Measurements from ENCODE around the gene LCP2. TPM values are rescaled to one million over a fixed set of nuclear protein-coding genes. Genes with fewer than 3 reads are reported as not detected.

The LCP2 gene
- total and polyA plus RNA-seq, 8 donors, result 1.9 to 22.0 (median 2.9) TPM

DNA sequence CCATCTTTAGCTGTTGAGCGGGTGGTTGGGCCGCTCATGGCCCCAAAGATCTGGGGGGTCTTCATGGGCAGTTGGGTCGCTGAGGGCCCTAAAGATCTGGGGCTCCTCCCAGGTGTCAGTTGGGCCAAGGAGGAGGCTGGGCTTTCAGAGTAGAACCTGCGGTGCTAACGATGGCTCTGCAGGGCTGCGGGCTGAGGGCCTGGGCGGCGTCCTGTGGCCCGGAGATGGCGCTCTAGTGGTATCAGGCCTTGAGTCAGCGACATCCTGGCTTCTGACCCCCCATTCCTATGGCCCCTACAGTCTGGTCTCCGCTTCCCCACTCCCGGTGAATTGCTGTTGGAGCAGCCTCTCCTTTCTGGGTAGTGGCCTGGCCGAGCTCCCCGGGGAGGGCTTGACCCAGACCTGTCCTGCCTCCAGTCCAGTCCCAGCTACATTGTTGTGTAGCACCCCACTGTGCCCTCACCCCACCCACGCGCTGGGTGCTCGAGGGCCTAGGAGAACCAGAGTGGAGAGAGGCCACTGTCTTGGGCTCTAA is 64.2 kb downstream of the LCP2 start:
- intact Hi-C loops (cut with DNase I), result no loop called here
- TF ChIP-seq, protein P1, sequence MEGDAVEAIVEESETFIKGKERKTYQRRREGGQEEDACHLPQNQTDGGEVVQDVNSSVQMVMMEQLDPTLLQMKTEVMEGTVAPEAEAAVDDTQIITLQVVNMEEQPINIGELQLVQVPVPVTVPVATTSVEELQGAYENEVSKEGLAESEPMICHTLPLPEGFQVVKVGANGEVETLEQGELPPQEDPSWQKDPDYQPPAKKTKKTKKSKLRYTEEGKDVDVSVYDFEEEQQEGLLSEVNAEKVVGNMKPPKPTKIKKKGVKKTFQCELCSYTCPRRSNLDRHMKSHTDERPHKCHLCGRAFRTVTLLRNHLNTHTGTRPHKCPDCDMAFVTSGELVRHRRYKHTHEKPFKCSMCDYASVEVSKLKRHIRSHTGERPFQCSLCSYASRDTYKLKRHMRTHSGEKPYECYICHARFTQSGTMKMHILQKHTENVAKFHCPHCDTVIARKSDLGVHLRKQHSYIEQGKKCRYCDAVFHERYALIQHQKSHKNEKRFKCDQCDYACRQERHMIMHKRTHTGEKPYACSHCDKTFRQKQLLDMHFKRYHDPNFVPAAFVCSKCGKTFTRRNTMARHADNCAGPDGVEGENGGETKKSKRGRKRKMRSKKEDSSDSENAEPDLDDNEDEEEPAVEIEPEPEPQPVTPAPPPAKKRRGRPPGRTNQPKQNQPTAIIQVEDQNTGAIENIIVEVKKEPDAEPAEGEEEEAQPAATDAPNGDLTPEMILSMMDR (IDR thresholded peaks at IDR 0.05), result no peak
- 87 to 95% methylated on average over 18 of the region's 18 CpGs for WGBS, 2 donors

GRCh38 chr5:170232786-170233185 is 64.8 kb downstream of the LCP2 start, which contains the start of gene C5orf58:
C5orf58 (plus strand) TSS chr5:170232985; CDS start chr5:170234977, 1,992 bp downstream.
- H3K4me3 ChIP-seq, result no peak within 1 kb of the TSS
- H3K27me3 ChIP-seq, result no peaks in the 10 kb centered on the region
- intact Hi-C loops (cut with DNase I), result no loop called here
- ATAC-seq (no peak), FAIRE-seq (no peak), DNase-seq (no peak)
- no peaks in the 10 kb centered on the region for H3K4me1 ChIP-seq
- TF ChIP-seq, protein P1 (IDR thresholded peaks at IDR 0.05), result no peak
- no peaks in the 10 kb centered on the region for H3K9me3 ChIP-seq
- H3K27ac ChIP-seq, result no peak within 1 kb of the TSS
- no peaks in the 10 kb centered on the region for H3K36me3 ChIP-seq
- WGBS, 2 donors, result 80 to 92% methylated on average over 27 of the region's 27 CpGs

More for the DNA sequence above, 64.2 kb downstream of the LCP2 start:
- DNase-seq, result no peak
- peaks cover 0 to 3% (median 0%) of the 10 kb centered on the region in 4 donors for H3K27me3 ChIP-seq
- no peak for FAIRE-seq
- ATAC-seq, result no peak
- no peaks in the 10 kb centered on the region for H3K36me3 ChIP-seq
- no peak overlapping the region for H3K27ac ChIP-seq
- H3K4me3 ChIP-seq, result no peak overlapping the region
- H3K9me3 ChIP-seq, result no peaks in the 10 kb centered on the region
- H3K4me1 ChIP-seq, result no peaks in the 10 kb centered on the region

GRCh38 chr5:170228762-170229435 is 68.7 kb downstream of the LCP2 start:
- Histone ChIP-seq H3K27me3 (no peaks in the 10 kb centered on the region), H3K4me3 (no peak overlapping the region), H3K4me1 (no peaks in the 10 kb centered on the region), H3K27ac (no peak overlapping the region), H3K9me3 (no peaks in the 10 kb centered on the region), H3K36me3 (no peaks in the 10 kb centered on the region)
- intact Hi-C loops (cut with DNase I), result loop anchor here in 2 of 3 donors (5.0 to 10.0 kb wide), 2 partner anchors 193 to 196 kb away; no protein-coding TSS in a partner anchor
- DNase-seq, result no peak
- TF ChIP-seq, protein P1 (IDR thresholded peaks at IDR 0.05), result no peak
- FAIRE-seq, result no peak
- 60% methylated on average over 6 of the region's 6 CpGs for WGBS, 2 donors
- ATAC-seq, result no peak

GRCh38 chr5:170226661-170227060 is 70.9 kb downstream of the LCP2 start:
- Histone ChIP-seq H3K27ac (no peak overlapping the region), H3K27me3 (no peaks in the 10 kb centered on the region), H3K36me3 (no peaks in the 10 kb centered on the region), H3K4me3 (no peak overlapping the region), H3K4me1 (no peaks in the 10 kb centered on the region), H3K9me3 (no peaks in the 10 kb centered on the region)
- peak in 2 of 4 donors; percentile 49 for ATAC-seq
- TF ChIP-seq, protein P1 (IDR thresholded peaks at IDR 0.05), result no peak
- intact Hi-C loops (cut with DNase I), result loop anchor here in 2 of 3 donors (5.0 to 10.0 kb wide), 2 partner anchors 196 to 198 kb away; no protein-coding TSS in a partner anchor
- 55 to 57% methylated on average over 2 of the region's 2 CpGs for WGBS, 2 donors
- FAIRE-seq, result no peak
- no peak for DNase-seq
